GM19452 (cell line): ENCODE results near the gene CCDC160.

Experiments used
- ATAC-seq: cut with Tn5 transposase; IDR thresholded peaks from one replicate; pipeline ENCODE4 v1.9.1; 2021; ENCODE audit not compliant: unreplicated experiment

The CCDC160 gene

GRCh38 chrX:134294548-134294947 is 57.6 kb downstream of the CCDC160 start:
- ATAC-seq, result no peak
